ENCODE results near the gene DIP2B. TPM values are rescaled to one million over a fixed set of nuclear protein-coding genes. Genes with fewer than 3 reads are reported as not detected.
A peak's percentile ranks its signal among the peaks of the same experiment; 100 is the strongest.

The DIP2B gene
- total and polyA plus RNA-seq, 12 donors, result 3.0 to 21.5 (median 15.8) TPM

DNA sequence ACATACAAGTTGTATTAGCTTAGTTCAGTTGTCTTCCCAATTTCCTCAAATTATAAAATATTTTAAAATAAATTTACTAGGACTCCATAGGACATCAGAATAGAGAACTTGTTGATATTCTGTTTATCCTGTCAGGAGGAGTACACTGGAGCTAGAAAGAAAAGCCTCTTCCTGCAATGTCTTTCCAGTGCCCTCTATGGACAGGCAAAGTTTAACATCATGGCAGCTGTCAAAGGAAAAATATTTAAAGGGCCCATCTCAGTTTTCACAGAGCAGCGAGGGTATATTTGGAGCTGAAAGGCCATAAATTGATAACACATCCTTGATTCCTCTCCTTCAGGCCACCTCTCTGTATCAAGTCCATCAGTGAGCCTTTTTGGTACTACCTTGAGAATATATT, 19.0 kb downstream of the DIP2B start:
- WGBS, 2 donors, result 81 to 88% methylated on average over 1 of the region's 1 CpG
- no peaks in the 10 kb centered on the region for H3K27me3 ChIP-seq
- no peak for ATAC-seq
- H3K27ac ChIP-seq, result peak overlapping the region in 3 of 10 donors; percentile 3 to 49 (median 7)
- intact Hi-C loops (cut with DNase I), result no loop called here
- H3K4me1 ChIP-seq, result peaks cover 2 to 66% (median 29%) of the 10 kb centered on the region in 9 donors
- peaks cover 0 to 8% (median 0%) of the 10 kb centered on the region in 11 donors for H3K9me3 ChIP-seq
- no peak overlapping the region for H3K4me3 ChIP-seq
- TF ChIP-seq, protein P1, sequence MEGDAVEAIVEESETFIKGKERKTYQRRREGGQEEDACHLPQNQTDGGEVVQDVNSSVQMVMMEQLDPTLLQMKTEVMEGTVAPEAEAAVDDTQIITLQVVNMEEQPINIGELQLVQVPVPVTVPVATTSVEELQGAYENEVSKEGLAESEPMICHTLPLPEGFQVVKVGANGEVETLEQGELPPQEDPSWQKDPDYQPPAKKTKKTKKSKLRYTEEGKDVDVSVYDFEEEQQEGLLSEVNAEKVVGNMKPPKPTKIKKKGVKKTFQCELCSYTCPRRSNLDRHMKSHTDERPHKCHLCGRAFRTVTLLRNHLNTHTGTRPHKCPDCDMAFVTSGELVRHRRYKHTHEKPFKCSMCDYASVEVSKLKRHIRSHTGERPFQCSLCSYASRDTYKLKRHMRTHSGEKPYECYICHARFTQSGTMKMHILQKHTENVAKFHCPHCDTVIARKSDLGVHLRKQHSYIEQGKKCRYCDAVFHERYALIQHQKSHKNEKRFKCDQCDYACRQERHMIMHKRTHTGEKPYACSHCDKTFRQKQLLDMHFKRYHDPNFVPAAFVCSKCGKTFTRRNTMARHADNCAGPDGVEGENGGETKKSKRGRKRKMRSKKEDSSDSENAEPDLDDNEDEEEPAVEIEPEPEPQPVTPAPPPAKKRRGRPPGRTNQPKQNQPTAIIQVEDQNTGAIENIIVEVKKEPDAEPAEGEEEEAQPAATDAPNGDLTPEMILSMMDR (IDR thresholded peaks at IDR 0.05), result no peak
- H3K36me3 ChIP-seq, result no peaks in the 10 kb centered on the region
- no peak for DNase-seq

DNA sequence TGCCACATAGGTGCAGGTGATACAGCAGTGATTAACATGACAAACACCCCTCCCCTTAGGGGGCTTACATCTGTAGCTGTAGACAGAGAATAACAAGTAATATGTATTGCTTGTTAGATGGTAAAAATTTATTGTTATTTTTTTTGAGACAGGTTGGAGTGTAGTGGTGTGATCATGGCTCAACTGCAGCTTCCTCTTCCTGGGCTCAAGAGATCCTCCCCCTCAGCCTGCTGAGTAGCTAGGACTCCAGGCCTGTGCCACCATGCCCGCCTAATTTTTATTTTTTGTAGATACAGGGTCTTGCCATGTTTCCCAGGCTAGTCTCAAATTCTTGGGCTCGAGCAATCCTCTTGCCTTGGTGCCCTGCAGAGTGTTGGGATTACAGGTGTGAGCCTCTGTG, 19.8 kb downstream of the DIP2B start:
- Histone ChIP-seq H3K4me1 (peaks cover 2 to 66% (median 23%) of the 10 kb centered on the region in 9 donors), H3K9me3 (peaks cover 0 to 8% (median 0%) of the 10 kb centered on the region in 11 donors), H3K36me3 (no peaks in the 10 kb centered on the region), H3K27me3 (no peaks in the 10 kb centered on the region), H3K27ac (peak overlapping the region in 1 of 10 donors; percentile 3), H3K4me3 (no peak overlapping the region)
- TF ChIP-seq, protein P1 (IDR thresholded peaks at IDR 0.05), result no peak
- ATAC-seq (no peak), DNase-seq (no peak)
- intact Hi-C loops (cut with DNase I), result no loop called here
- WGBS, 2 donors, result 99 to 100% methylated on average over 2 of the region's 2 CpGs

DNA sequence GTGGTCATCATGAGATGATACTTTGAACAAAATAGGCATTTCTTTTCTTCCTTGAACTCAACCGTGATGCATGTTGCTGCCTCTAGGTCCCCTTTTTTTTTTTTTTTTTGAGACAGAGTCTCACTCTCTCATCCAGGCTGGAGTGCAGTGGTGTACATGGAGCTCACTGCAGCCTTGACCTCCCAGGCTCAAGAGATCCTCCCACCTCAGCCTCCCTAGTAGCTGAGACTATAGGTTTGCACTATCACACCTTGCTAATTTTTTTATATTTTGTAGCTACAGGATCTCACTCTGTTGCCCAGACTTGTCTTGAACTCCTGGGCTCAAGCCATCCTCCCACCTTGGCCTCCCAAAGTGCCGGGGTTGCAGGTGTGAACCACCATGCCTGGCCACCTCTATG, 20.6 kb downstream of the DIP2B start:
- ATAC-seq (no peak), DNase-seq (no peak)
- WGBS, 2 donors, result 96 to 97% methylated on average over 2 of the region's 2 CpGs
- intact Hi-C loops (cut with DNase I), result no loop called here
- TF ChIP-seq, protein P1 (IDR thresholded peaks at IDR 0.05), result no peak
- H3K27ac ChIP-seq, result peak overlapping the region in 1 of 10 donors; percentile 17
- H3K4me3 ChIP-seq, result no peak overlapping the region
- no peaks in the 10 kb centered on the region for H3K36me3 ChIP-seq
- peaks cover 0 to 8% (median 0%) of the 10 kb centered on the region in 11 donors for H3K9me3 ChIP-seq
- H3K4me1 ChIP-seq, result peaks cover 2 to 60% (median 16%) of the 10 kb centered on the region in 9 donors
- no peaks in the 10 kb centered on the region for H3K27me3 ChIP-seq

DNA sequence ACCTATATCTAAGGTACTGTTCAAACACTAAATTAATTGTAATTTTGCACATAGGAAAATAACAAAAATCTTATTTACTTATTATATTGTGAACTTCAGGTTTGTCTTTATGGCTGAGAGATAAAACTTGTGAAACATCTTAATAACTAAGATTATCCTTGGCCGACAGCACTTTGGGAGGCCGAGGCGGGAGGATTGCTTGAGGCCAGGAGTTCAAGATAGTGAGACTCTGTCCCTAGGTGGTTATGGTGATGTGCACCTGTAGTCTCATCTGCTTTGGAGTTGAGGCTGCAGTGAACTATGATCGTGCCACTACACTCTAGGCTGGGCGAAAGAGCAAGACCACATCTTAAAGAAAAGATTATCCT, 22.6 kb downstream of the DIP2B start:
- intact Hi-C loops (cut with DNase I), result no loop called here
- H3K27ac ChIP-seq, result no peak overlapping the region
- H3K4me3 ChIP-seq, result no peak overlapping the region
- DNase-seq (no peak), ATAC-seq (no peak)
- TF ChIP-seq, protein P1 (IDR thresholded peaks at IDR 0.05), result no peak
- H3K4me1 ChIP-seq, result peaks cover 0 to 54% (median 12%) of the 10 kb centered on the region in 9 donors
- H3K27me3 ChIP-seq, result no peaks in the 10 kb centered on the region
- H3K36me3 ChIP-seq, result no peaks in the 10 kb centered on the region
- peaks cover 0 to 8% (median 0%) of the 10 kb centered on the region in 11 donors for H3K9me3 ChIP-seq
- 94 to 97% methylated on average over 5 of the region's 5 CpGs for WGBS, 2 donors
